HG02840 (cell line): ENCODE data around the gene ZNF559.

Experiments
- ATAC-seq: cut with Tn5 transposase; IDR thresholded peaks from one replicate; pipeline ENCODE4 v1.9.1; 2021; ENCODE audit warnings: mild to moderate bottlenecking, moderate library complexity, moderate number of reproducible peaks; ENCODE audit not compliant: unreplicated experiment, low FRiP score

Gene ZNF559

GRCh38 chr19:9352505-9352904, 28.5 kb downstream of the ZNF559 start:
- no peak for ATAC-seq

- no peak for ATAC-seq
These were observed 29.0 kb downstream of the ZNF559 start for GRCh38 chr19:9353011-9353410.

- no peak for ATAC-seq
These were observed 30.7 kb downstream of the ZNF559 start for GRCh38 chr19:9354651-9355050.

- ATAC-seq, result no peak
These were observed 38.9 kb downstream of the ZNF559 start, which contains the start of gene ZNF177 for GRCh38 chr19:9362905-9363304. TSS of gene ZNF177 (plus strand) at chr19:9363013. CDS start at chr19:9378312, 15,299 bp downstream.

GRCh38 chr19:9370738-9371619, 47.0 kb downstream of the ZNF559 start:
- ATAC-seq, result no peak

GRCh38 chr19:9381361-9381785, 57.4 kb downstream of the ZNF559 start:
- ATAC-seq, result no peak
